IMR-90 (cell line): ENCODE results near the gene TRIML2. TPM values are rescaled to one million over a fixed set of nuclear protein-coding genes. Genes with fewer than 3 reads are reported as not detected.
A peak's percentile ranks its signal among the peaks of the same experiment; 100 is the strongest.

ENCODE experiments used
- ATAC-seq: fragments of 200-7000 bp; cut with Tn5 transposase; 2 replicates; pipeline ENCODE4 v1.9.1; 2020; ENCODE audit warnings: low read depth, mild to moderate bottlenecking, moderate library complexity
- Bru-seq: library from RNA; stranded (reverse); fragments of 400-500 nt; gene quantifications from one replicate; lab custom pipeline; 2021; lab: Mats Ljungman, UMichigan
- BruChase-seq, 2 experiments: library from RNA; stranded (reverse); fragments of 400-500 nt; gene quantifications; one replicate each; lab custom pipeline; 2021; lab: Mats Ljungman, UMichigan
- BruUV-seq: library from RNA; stranded (reverse); fragments of 400-500 nt; replicated peaks from 2 replicates; lab custom pipeline; 2021; lab: Mats Ljungman, UMichigan
- CTCF ChIA-PET: fragments of 300-600 bp; formaldehyde crosslinking; extraction: SDS; loops from one replicate; lab custom pipeline; 2021; ENCODE audit warnings: antibody characterized with exemption; lab: Yijun Ruan, JAX
- POLR2A ChIA-PET: fragments of 300-600 bp; sonication (Branson Sonifier 250); formaldehyde crosslinking; loops from one replicate; lab custom pipeline; 2022; ENCODE audit warnings: antibody characterized with exemption; ENCODE audit not compliant: unreplicated experiment; lab: Charles Lee
- DNase-seq: peaks from one replicate; pipeline ENCODE4 v3.0.0; 2013
- H2AFZ ChIP-seq: replicated peaks from 2 replicates; pipeline ENCODE3; 2013; ENCODE audit warnings: low read length, mild to moderate bottlenecking; ENCODE audit not compliant: poor library complexity
- H2AK5ac ChIP-seq: 2 replicates; pipeline ENCODE4 v1.6.1; 2013; ENCODE audit warnings: low read depth, low read length, inconsistent platforms
- H2AK9ac ChIP-seq: replicated peaks from 2 replicates; pipeline ENCODE3; 2013; ENCODE audit warnings: mild to moderate bottlenecking, low read depth, low read length, moderate library complexity; ENCODE audit not compliant: poor library complexity
- H2BK120ac ChIP-seq: 2 replicates; pipeline ENCODE4 v1.6.1; 2013; ENCODE audit warnings: low read depth, low read length, inconsistent platforms
- H2BK15ac ChIP-seq: 3 replicates; pipeline ENCODE4 v1.6.1; 2013; ENCODE audit warnings: low read depth, low read length, inconsistent platforms
- H2BK20ac ChIP-seq: 2 replicates; pipeline ENCODE4 v1.6.1; 2013; ENCODE audit warnings: low read depth, mild to moderate bottlenecking, inconsistent platforms, low read length, moderate library complexity
- H2BK5ac ChIP-seq: 2 replicates; pipeline ENCODE4 v1.6.1; 2013; ENCODE audit warnings: mild to moderate bottlenecking, low read depth, low read length, inconsistent platforms; ENCODE audit not compliant: poor library complexity, severe bottlenecking
- H3K14ac ChIP-seq: replicated peaks from 2 replicates; pipeline ENCODE4 v1.6.1; 2013; ENCODE audit warnings: low read depth, low read length, inconsistent platforms
- H3K18ac ChIP-seq: 2 replicates; pipeline ENCODE4 v1.6.1; 2013; ENCODE audit warnings: low read depth, low read length, control low read depth
- H3K23ac ChIP-seq: 2 replicates; pipeline ENCODE4 v1.6.1; 2013; ENCODE audit warnings: low read depth, low read length, inconsistent platforms
- H3K27ac ChIP-seq: 2 replicates; pipeline ENCODE4 v1.5.1; 2013; ENCODE audit warnings: mild to moderate bottlenecking, control low read depth, low read length; ENCODE audit not compliant: insufficient read depth
- H3K27me3 ChIP-seq: 2 replicates; pipeline ENCODE4 v1.6.1; 2013; ENCODE audit warnings: low read length; ENCODE audit not compliant: control insufficient read depth, insufficient read depth
- H3K36me3 ChIP-seq: 2 replicates; pipeline ENCODE4 v1.6.1; 2013; ENCODE audit warnings: low read length, mixed read lengths; ENCODE audit not compliant: control insufficient read depth, insufficient read depth
- H3K4ac ChIP-seq: 2 replicates; pipeline ENCODE4 v1.6.1; 2013; ENCODE audit warnings: low read depth, low read length, inconsistent platforms
- H3K4me1 ChIP-seq: 2 replicates; pipeline ENCODE4 v1.6.1; 2013; ENCODE audit warnings: low read length, mixed read lengths; ENCODE audit not compliant: control insufficient read depth, insufficient read depth
- H3K4me2 ChIP-seq: 2 replicates; pipeline ENCODE4 v1.6.1; 2013; ENCODE audit warnings: low read depth, mild to moderate bottlenecking, control low read depth, low read length, moderate library complexity
- H3K4me3 ChIP-seq: 2 replicates; pipeline ENCODE4 v1.5.1; 2013; ENCODE audit warnings: low read depth, mild to moderate bottlenecking, control low read depth, low read length, moderate library complexity; ENCODE audit not compliant: insufficient read depth
- H3K56ac ChIP-seq: 2 replicates; pipeline ENCODE4 v1.6.1; 2013; ENCODE audit warnings: low read length, inconsistent platforms; ENCODE audit not compliant: insufficient read depth; ENCODE audit errors: extremely low read depth
- H3K79me1 ChIP-seq, 2 experiments: 2 replicates each; pipeline ENCODE4 v1.6.1; 2013; ENCODE audit warnings: low read length in 2 of 2, inconsistent platforms in 1 of 2, low read depth in 1 of 2
- H3K9ac ChIP-seq: 2 replicates; pipeline ENCODE4 v1.6.1; 2013; ENCODE audit warnings: low read depth, low read length, control low read depth
- H3K9me1 ChIP-seq: 2 replicates; pipeline ENCODE4 v1.6.1; 2013; ENCODE audit warnings: low read length, inconsistent platforms; ENCODE audit not compliant: insufficient read depth
- H3K9me3 ChIP-seq: 2 replicates; pipeline ENCODE4 v1.6.1; 2013; ENCODE audit warnings: low read length; ENCODE audit not compliant: control insufficient read depth, insufficient read depth
- H4K20me1 ChIP-seq: 2 replicates; pipeline ENCODE4 v1.6.1; 2013; ENCODE audit warnings: low read length, inconsistent platforms; ENCODE audit not compliant: insufficient read depth
- H4K5ac ChIP-seq: 2 replicates; pipeline ENCODE4 v1.6.1; 2013; ENCODE audit warnings: mild to moderate bottlenecking, low read depth, low read length, control low read depth
- H4K8ac ChIP-seq, 2 experiments: 2 replicates each; pipeline ENCODE4 v1.6.1; 2013; ENCODE audit warnings: low read depth in 2 of 2, low read length in 2 of 2, control low read depth in 1 of 2, inconsistent platforms in 1 of 2
- H4K91ac ChIP-seq: 2 replicates; pipeline ENCODE4 v1.6.1; 2013; ENCODE audit warnings: low read depth, low read length, inconsistent platforms; ENCODE audit not compliant: insufficient read depth
- CHD1 ChIP-seq: IDR thresholded peaks from 2 replicates; pipeline ENCODE4 v1.6.1; 2012; ENCODE audit warnings: low read depth, low read length, improper control_type of control experiment
- ELK1 ChIP-seq: fragments of 150-350 bp; IDR thresholded peaks from 2 replicates; pipeline ENCODE4 v1.6.1; 2016; ENCODE audit warnings: low read depth, mild to moderate bottlenecking, low read length, moderate library complexity, borderline replicate concordance
- MAFK ChIP-seq: IDR thresholded peaks from 2 replicates; pipeline ENCODE4 v1.6.1; 2012; ENCODE audit warnings: low read depth, low read length, improper control_type of control experiment
- MAZ ChIP-seq: IDR thresholded peaks from 2 replicates; pipeline ENCODE4 v1.6.1; 2012; ENCODE audit warnings: low read depth, mild to moderate bottlenecking, low read length, improper control_type of control experiment, moderate library complexity, borderline replicate concordance
- RCOR1 ChIP-seq: IDR thresholded peaks from 2 replicates; pipeline ENCODE4 v1.6.1; 2012; ENCODE audit warnings: mild to moderate bottlenecking, low read length, improper control_type of control experiment; ENCODE audit not compliant: insufficient replicate concordance
- RFX5 ChIP-seq: IDR thresholded peaks from 2 replicates; pipeline ENCODE4 v1.8.0; 2012; ENCODE audit warnings: low read depth, mild to moderate bottlenecking, low read length, moderate library complexity
- WGBS, 2 experiments: methylation state at CpG; one replicate each; pipeline versions ENCODE4 v1.1.5 to v1.1.7; 2013; ENCODE audit warnings: missing lambda C conversion rate in 2 of 2; ENCODE audit not compliant: insufficient read length in 1 of 2; ENCODE audit errors: extremely low coverage in 2 of 2; 5-methylcytosine and 5-hydroxymethylcytosine counted together
- dilution Hi-C: fragments of 300-500 bp; cut with HindIII; formaldehyde crosslinking; loops from one replicate; pipeline ENCODE4 v1.14.3; 2018; ENCODE audit warnings: low sequenced_read_pairs; ENCODE audit not compliant: unreplicated experiment
- in situ Hi-C: fragments of 300-500 bp; cut with MboI; formaldehyde crosslinking; loops from 3 replicates; pipeline ENCODE4 v1.14.3; 2019; ENCODE audit warnings: low sequenced_read_pairs, inconsistent platforms, mixed read lengths
- intact Hi-C: fragments of 100-400 bp; cut with micrococcal nuclease; formaldehyde crosslinking; loops from 2 replicates; pipeline ENCODE4 v1.10.0; 2022
- long read RNA-seq: library from polyadenylated mRNA; unstranded; transcript quantifications from one replicate; pipeline ENCODE4 v2.0.0, GENCODE V29; 2021; ENCODE audit not compliant: unreplicated experiment
- polyA plus RNA-seq, 3 experiments: library from polyadenylated mRNA; depleted of rRNA; stranded (reverse); fragments of >200 nt; gene quantifications; 2 replicates each; pipeline ENCODE4 v1.2.3, GENCODE V29; 2012; ENCODE audit warnings: low replicate concordance in 1 of 3
- total RNA-seq: library from RNA; depleted of rRNA; stranded (reverse); fragments of >200 nt; gene quantifications from 2 replicates; pipeline ENCODE4 v1.2.3, GENCODE V29; 2012; rRNA removed

The TRIML2 gene
- 0.18 and 0.28 TPM in 2 replicates for total RNA-seq
- 0.10 and 0.21 TPM in 2 replicates for polyA plus RNA-seq (2012; rRNA removed)
- polyA plus RNA-seq (2012; cell fraction: cytosol; rRNA removed), result 0.09 and 0.11 TPM in 2 replicates
- polyA plus RNA-seq (2012; cell fraction: nucleus; rRNA removed; ENCODE audit: low replicate concordance), result 0.69 and 0.76 TPM in 2 replicates
- percentile 13 among the genes with signal in this experiment for Bru-seq, nascent RNA
- BruChase-seq, experiment 1, labeled RNA remaining after a 6-hour chase, result percentile 13 among the genes with signal in this experiment
- BruChase-seq, experiment 2, labeled RNA remaining after a 2-hour chase, result percentile 11 among the genes with signal in this experiment
- long read RNA-seq, result 0 reads

GRCh38 chr4:188109157-188109755 lies at the start of gene TRIML2:
TSS of gene TRIML2 (minus strand) at chr4:188109603. CDS start at chr4:188105368, 4,235 bp downstream.
- CTCF ChIA-PET, result no interaction called here
- Histone ChIP-seq H4K8ac (peak within 1 kb of the TSS in 1 of 2 experiments; percentile 73; a peak in 1 of 4 replicates), H4K91ac (peak within 1 kb of the TSS; percentile 50; the same call in 1 of the 2 replicates), H2AFZ (no peak within 1 kb of the TSS), H2BK120ac (peak within 1 kb of the TSS; percentile 80), H3K23ac (no peak within 1 kb of the TSS), H4K5ac (peak within 1 kb of the TSS; percentile 30; the same call in 1 of the 2 replicates), H3K4me3 (no peak within 1 kb of the TSS), H2AK5ac (0 out of 2 replicates have a peak within 1 kb of the TSS, but pooled peaks have one; percentile 4), H2BK15ac (no peak within 1 kb of the TSS), H3K56ac (no peak within 1 kb of the TSS), H3K36me3 (no peaks in the 10 kb centered on the region), H3K4ac (peak within 1 kb of the TSS; percentile 74; the same call in 1 of the 2 replicates), H2BK20ac (peak within 1 kb of the TSS; percentile 45; the same call in 1 of the 2 replicates), H3K27me3 (no peaks in the 10 kb centered on the region), H3K9me1 (peaks cover 5% of the 10 kb centered on the region; the same call in 1 of the 2 replicates), H3K4me1 (peaks cover 6% of the 10 kb centered on the region; the same call in 1 of the 2 replicates), H3K18ac (no peak within 1 kb of the TSS), H4K20me1 (no peaks in the 10 kb centered on the region), H2AK9ac (no peak within 1 kb of the TSS), H3K14ac (peak within 1 kb of the TSS; percentile 75; the same call in 1 of the 2 replicates), H3K79me1 (no peaks in the 10 kb centered on the region), H3K4me2 (no peak within 1 kb of the TSS), H2BK5ac (no peak within 1 kb of the TSS), H3K27ac (no peak within 1 kb of the TSS), H3K9ac (no peak within 1 kb of the TSS), H3K9me3 (peaks cover 2% of the 10 kb centered on the region; the same call in 1 of the 2 replicates)
- ATAC-seq (no peak), DNase-seq (no peak)
- BruUV-seq, result no TSS peak
- in situ Hi-C loops (no loop called here), intact Hi-C loops (no loop called here), dilution Hi-C loops (no loop called here)
- WGBS, 2 experiments, result no CpG with 5 or more reads among the region's 11 CpGs
- TF ChIP-seq CHD1, result no peak
- TF ChIP-seq RCOR1, result no peak
- TF ChIP-seq MAZ, result no peak
- no peak for TF ChIP-seq MAFK
- no peak for TF ChIP-seq ELK1
- no peak for TF ChIP-seq RFX5
- POLR2A ChIA-PET, result no interaction called here
